ENCODE measurements around the gene TMF1. TPM values are rescaled to one million over a fixed set of nuclear protein-coding genes. Genes with fewer than 3 reads are reported as not detected.

Gene TMF1
- polyA plus RNA-seq, 1 of the 3 experiments (the other 2 are of a cell fraction), result 3.2 TPM

- H4K20me1 ChIP-seq (ENCODE audit: insufficient read depth), result no peaks in the 10 kb centered on the region
- DNase-seq, result peak; percentile 93
- H3K36me3 ChIP-seq (replicated peaks in 1 of 2; ENCODE audit: control insufficient read depth in 1 of 2, insufficient read depth in 2 of 2, low read length in 1 of 2), result peaks cover 0 to 10% of the 10 kb centered on the region in 2 experiments
- CTCF ChIA-PET, result no interaction called here
- H3K9me3 ChIP-seq, result no peaks in the 10 kb centered on the region
- peak within 1 kb of the TSS; percentile 89 for H3K9ac ChIP-seq
- H3F3A ChIP-seq (replicated peaks; ENCODE audit: insufficient read depth), result peaks cover 31% of the 10 kb centered on the region
- 10% methylated on average over 21 of the region's 37 CpGs for WGBS (ENCODE audit: low lambda C conversion rate)
- H3K27ac ChIP-seq (ENCODE audit: low read depth in 2 of 2, low read length in 1 of 2), result peak within 1 kb of the TSS; percentile 27 to 76; a peak in 3 of 4 replicates
- H3K79me2 ChIP-seq (ENCODE audit: insufficient read depth), result peaks cover 52% of the 10 kb centered on the region
- H3K4me3 ChIP-seq (ENCODE audit: low read depth in 2 of 2, low read length in 1 of 2), result peak within 1 kb of the TSS; percentile 79 to 86
- no peaks in the 10 kb centered on the region for H3K9me2 ChIP-seq
- peak within 1 kb of the TSS; percentile 71 for H2AFZ ChIP-seq (ENCODE audit: low read depth)
- POLR2A ChIA-PET, result no interaction called here
- peak; percentile 88 for TF ChIP-seq POLR2AphosphoS5 (IDR thresholded peaks at IDR 0.05; ENCODE audit: low read depth, low read length)
- TF ChIP-seq YY1 (IDR thresholded peaks at IDR 0.05; ENCODE audit: low read depth), result peak; percentile 91
- peak; percentile 71; the same call in 1 of the 2 replicates for TF ChIP-seq REST (IDR thresholded peaks at IDR 0.05; ENCODE audit: low read depth, low read length)
- TF ChIP-seq TAF1 (IDR thresholded peaks at IDR 0.05; ENCODE audit: borderline replicate concordance, low read depth, low read length), result peak; percentile 99
- TF ChIP-seq FOXM1 (IDR thresholded peaks at IDR 0.05; ENCODE audit: low read depth), result no peak
- peak; percentile 60; the same call in 1 of the 2 replicates for TF ChIP-seq MAX (IDR thresholded peaks at IDR 0.05; ENCODE audit: low read depth)
- no peak for TF ChIP-seq SMC3 (IDR thresholded peaks at IDR 0.05; ENCODE audit: low read depth, low read length)
- no peak for TF ChIP-seq SIN3A (IDR thresholded peaks at IDR 0.05; ENCODE audit: borderline replicate concordance, low read depth, low read length)
- peak within 1 kb of the TSS; percentile 85 for H3K4me2 ChIP-seq
- peaks cover 31 to 32% of the 10 kb centered on the region in 2 experiments for H3K4me1 ChIP-seq (ENCODE audit: control insufficient read depth in 1 of 2, insufficient read depth in 2 of 2, low read depth in 1 of 2, low read length in 1 of 2)
- H3K27me3 ChIP-seq (ENCODE audit: insufficient read depth), result no peaks in the 10 kb centered on the region
Observed at GRCh38 chr3:69080233-69080920, 28.2 kb upstream of the TMF1 start, which contains the start of gene UBA3. Gene UBA3 (minus strand): TSS chr3:69080365. CDS start chr3:69080353, 12 bp downstream.

- 4% methylated on average over 8 of the region's 29 CpGs for WGBS (ENCODE audit: low lambda C conversion rate)
- no peaks in the 10 kb centered on the region for H4K20me1 ChIP-seq (ENCODE audit: insufficient read depth)
- H3K9ac ChIP-seq, result peak overlapping the region; percentile 89
- H3K9me2 ChIP-seq, result no peaks in the 10 kb centered on the region
- peaks cover 53% of the 10 kb centered on the region for H3K79me2 ChIP-seq (ENCODE audit: insufficient read depth)
- CTCF ChIA-PET, result interaction anchor here (1.2 kb wide), 1 partner anchor 28 kb away, joined by 4 read pairs; no protein-coding TSS in a partner anchor
- peak overlapping the region; percentile 27 to 76; a peak in 3 of 4 replicates for H3K27ac ChIP-seq (ENCODE audit: low read depth in 2 of 2, low read length in 1 of 2)
- peaks cover 6 to 16% of the 10 kb centered on the region in 2 experiments for H3K36me3 ChIP-seq (replicated peaks in 1 of 2; ENCODE audit: control insufficient read depth in 1 of 2, insufficient read depth in 2 of 2, low read length in 1 of 2)
- no peak for TF ChIP-seq GABPA (IDR thresholded peaks at IDR 0.05; ENCODE audit: low read depth)
- no peak for TF ChIP-seq POLR2AphosphoS5 (IDR thresholded peaks at IDR 0.05; ENCODE audit: low read depth, low read length)
- no peak for TF ChIP-seq RCOR1 (IDR thresholded peaks at IDR 0.05; ENCODE audit: low read length)
- peak; percentile 3 for TF ChIP-seq CHD2 (IDR thresholded peaks at IDR 0.05; ENCODE audit: low read length, partially characterized antibody)
- peaks cover 29% of the 10 kb centered on the region for H3F3A ChIP-seq (replicated peaks; ENCODE audit: insufficient read depth)
- H3K4me3 ChIP-seq (ENCODE audit: low read depth in 2 of 2, low read length in 1 of 2), result peak overlapping the region; percentile 79 to 86
- peak overlapping the region; percentile 47; the same call in 1 of the 2 replicates for H2AFZ ChIP-seq (ENCODE audit: low read depth)
- POLR2A ChIA-PET, result interaction anchor here (0.6 kb wide), 1 partner anchor 25 kb away, joined by 3 read pairs; no protein-coding TSS in a partner anchor
- peak; percentile 76 for DNase-seq
- H3K4me1 ChIP-seq (ENCODE audit: control insufficient read depth in 1 of 2, insufficient read depth in 2 of 2, low read depth in 1 of 2, low read length in 1 of 2), result peaks cover 31% of the 10 kb centered on the region in 2 experiments
- no peaks in the 10 kb centered on the region for H3K9me3 ChIP-seq
- peak overlapping the region; percentile 85 for H3K4me2 ChIP-seq
- no peaks in the 10 kb centered on the region for H3K27me3 ChIP-seq (ENCODE audit: insufficient read depth)
Observed at GRCh38 chr3:69079269-69080159, 27.4 kb upstream of the TMF1 start.
